NCI-H2196 (cell line): ENCODE data around the gene PARD3B.

Experiments
- DNase-seq: peaks from one replicate; lab custom pipeline; 2025; ENCODE audit not compliant: unreplicated experiment; lab: John Stamatoyannopoulos, UW

The PARD3B gene

DNA sequence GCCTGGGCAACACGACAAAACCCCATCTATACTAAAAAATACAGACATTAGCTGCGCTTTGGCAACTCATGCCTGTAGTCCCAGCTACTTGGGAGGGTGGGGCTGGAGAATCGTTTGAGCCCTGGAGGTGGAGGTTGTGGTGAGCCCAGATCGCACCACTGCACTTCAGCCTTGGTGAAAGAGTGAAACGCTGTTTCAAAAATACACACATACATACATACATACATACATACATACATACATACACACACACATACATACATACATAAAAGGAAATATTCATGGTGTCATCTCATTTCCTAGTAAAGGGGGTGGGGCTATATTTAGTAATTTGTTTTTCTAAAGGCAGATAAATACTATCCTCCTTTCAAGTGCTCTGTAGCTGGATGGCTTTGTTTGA is 205.1 kb downstream of the PARD3B start:
- no peak for DNase-seq

GRCh38 chr2:204751472-204751871 is 206.2 kb downstream of the PARD3B start:
- no peak for DNase-seq

GRCh38 chr2:204753841-204754240 is 208.6 kb downstream of the PARD3B start:
- no peak for DNase-seq

- DNase-seq = no peak
These were observed 209.6 kb downstream of the PARD3B start for GRCh38 chr2:204754898-204755297.

DNA sequence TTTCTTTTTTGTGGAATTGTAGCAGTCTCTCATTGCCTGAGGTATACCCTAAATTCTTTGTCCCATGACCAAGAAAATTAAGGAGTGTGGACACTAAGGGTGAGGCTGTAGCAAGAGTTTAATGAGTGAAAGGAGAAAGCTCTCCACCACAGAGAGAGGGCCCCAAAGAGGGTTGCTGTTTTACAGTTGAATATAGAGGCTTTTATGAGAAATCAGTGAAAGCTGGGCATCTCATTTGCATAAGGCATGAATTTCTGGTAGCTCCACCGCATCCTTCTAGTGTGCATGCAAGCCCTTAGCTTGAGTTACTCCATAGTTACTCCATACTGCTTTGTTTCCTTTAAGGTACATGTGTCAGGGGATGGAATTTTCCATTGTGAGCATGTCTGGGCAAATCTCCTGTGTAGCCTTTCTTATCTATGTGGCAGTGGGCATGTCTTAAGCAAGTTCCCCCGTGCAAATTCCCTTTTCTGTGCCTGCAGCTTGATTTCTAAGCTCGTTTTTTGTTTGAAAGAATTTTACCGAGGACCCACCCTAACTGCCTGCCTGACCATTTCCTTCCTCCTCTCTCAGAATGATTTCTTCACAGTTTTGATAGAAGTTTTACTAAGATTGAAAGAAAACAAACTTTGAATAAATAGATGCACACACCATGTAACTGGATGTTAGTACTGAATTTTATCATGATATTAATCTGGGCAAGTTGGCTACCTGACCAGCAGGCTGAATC is 218.9 kb downstream of the PARD3B start:
- no peak for DNase-seq

DNA sequence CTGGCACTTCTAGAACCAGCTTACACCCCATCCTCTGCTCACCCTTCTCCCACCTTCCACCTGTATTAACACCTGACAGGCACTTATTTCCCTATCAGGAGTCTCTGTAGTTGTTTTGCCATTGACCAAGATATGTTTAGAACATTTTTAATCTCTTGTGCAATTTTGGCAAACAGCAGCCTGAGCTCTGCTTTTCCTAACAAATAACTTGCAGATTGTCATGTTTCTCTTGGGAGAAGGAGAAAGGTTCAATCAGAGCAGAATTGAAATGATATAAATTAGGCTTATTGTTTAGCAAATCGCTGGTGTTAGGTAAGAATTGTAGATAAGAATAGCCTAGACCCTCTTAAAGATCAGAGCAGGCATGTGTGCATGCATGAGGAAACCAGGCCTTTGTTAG is 225.5 kb downstream of the PARD3B start:
- no peak for DNase-seq

DNA sequence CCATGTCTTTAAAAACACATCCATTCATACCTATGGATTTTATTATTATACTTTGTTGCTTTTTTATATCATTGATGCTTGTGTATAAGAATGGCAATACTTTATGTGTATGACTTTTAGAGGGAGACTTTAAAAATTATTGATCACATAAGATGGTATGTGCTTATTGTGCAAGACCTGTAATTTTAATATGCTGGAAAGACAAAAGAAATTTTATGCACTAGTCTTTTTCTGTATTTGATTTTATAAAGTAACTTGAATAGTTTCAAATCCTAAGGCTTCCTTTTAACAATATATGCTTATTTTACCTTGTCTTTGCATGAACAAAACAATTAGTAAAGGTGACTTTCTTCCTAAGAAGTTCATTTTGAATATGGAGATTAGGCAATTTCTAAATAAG is 226.4 kb downstream of the PARD3B start:
- no peak for DNase-seq

GRCh38 chr2:204772546-204772945 is 227.3 kb downstream of the PARD3B start:
- DNase-seq = no peak

DNA sequence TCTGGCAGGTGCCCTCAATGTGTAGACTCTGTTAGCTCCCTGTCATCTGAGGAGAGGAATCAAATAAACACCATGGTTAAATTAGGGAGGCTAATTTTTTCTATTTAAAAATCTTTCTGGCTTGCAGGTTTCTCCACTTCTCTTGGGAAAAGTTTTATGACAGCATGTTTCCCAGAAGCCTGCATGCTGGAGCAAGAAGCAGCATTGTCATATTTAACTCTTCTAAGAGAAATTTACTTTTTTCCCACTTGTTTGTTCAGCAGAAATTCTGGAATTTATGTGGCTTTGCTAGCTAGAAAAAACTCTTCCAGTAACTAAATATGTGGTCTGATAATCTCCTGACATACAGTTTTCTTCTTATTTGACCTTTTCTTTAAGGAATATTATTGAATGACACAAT is 230.5 kb downstream of the PARD3B start:
- no peak for DNase-seq

DNA sequence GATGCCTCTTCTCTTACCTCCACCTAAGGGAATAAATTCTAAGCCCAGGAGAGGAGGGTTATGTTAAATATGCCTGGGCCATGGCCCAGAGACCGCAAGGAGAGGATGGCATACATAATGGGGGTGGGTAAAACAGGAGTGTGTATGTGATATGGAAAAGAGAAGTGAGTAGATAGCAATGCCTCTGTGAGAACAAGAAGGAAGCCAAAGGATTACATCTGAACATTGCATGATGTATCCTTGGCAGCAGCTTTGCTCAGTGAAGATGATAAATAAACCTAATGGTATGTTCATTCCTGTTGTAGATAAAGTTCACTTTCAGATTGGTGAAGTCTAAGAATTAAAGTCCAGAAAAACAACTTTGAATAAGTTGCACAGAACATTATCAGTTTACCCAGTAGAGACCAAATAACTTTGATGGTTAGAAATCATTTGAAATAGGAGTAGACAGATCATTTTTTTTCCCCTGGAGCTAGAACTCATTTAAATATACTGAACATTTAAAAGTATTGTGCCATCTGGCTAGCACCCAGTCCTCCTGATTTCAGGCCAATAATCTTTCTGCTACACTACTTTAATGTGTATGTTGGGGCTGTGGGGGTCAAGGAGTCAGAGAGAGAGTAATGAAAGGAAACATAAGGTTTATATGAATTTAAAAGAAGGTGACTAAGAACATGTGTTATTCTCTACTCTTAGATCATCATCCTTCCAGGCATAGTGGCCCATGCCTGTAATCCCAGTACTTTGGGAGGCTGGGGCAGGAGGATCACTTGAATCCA is 231.7 kb downstream of the PARD3B start:
- no peak for DNase-seq

- no peak for DNase-seq
These were observed 234.5 kb downstream of the PARD3B start for GRCh38 chr2:204779771-204780170.

DNA sequence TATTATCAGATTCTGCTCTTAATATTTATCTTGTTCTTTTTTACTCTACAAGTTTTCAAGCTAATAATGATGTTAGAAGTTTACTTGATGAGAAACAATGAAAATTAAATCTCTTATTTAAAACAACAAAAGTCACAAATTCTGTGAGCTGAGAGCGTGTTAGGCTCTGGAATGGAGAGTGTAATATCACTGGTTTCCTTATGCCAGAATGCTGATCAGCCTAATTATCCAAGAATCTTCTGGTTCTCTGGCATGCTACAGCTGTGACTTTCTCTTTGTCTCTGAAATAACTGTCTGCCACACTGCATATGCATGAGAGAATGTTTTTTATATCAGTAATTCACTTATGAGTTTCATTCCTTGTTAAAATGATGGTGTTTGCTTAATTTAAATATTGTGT is 236.7 kb downstream of the PARD3B start:
- no peak for DNase-seq

DNA sequence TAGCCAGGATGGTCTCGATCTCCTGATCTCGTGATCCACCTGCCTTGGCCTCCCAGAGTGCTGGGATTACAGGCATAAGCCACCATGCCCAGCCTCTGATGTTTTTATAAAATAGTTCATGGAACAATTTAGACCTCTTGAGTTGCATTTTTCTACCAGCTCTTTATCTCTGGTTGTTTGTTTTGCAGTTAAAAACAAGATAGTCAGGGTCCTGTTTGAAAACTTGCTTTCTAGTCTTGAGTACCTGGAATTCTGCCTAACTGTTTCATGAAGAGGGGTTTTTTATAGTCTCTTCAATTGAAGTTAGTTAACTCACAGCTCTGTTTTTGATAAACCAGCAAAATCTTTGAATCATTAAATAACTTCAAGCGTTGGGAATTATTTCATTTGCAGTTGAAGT is 244.8 kb downstream of the PARD3B start:
- DNase-seq = no peak

GRCh38 chr2:204791230-204791629 is 246.0 kb downstream of the PARD3B start:
- DNase-seq = no peak

DNA sequence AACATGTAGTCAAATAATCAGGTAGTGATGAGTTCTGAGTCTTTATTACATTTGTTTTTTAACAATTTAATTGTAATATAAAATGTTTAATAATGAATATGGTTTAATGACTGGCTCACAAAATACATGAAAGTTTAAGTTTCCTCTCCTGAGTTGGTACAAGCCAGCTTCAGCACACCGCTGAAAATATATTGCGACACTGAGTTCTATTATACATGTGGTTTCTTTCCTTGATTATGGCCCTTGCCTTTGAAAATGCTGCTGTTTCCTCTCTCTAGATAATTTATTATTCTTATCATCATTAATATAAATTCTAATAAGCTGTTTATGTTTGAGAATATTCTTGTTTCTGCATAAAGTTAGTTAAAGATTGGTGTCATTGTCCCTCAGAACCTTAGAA is 249.3 kb downstream of the PARD3B start:
- no peak for DNase-seq

DNA sequence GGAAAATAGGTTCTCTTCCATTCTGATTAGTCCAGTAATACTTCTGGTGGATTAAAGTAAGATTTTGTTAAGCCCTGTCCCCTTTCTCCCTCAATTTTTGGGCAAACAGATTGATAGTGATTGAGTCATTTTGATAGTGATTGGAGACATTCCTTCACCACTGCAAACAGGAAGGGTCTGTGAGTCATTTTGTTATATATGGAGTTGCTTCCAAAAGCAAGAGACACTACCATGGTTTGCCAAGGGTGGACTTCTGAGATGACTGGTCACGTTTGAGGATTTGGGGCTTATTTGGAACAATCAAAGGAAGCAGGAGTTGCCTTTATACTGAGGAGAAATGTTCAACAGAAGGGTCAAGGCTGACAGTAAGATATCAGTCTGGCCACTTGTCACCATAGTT is 249.9 kb downstream of the PARD3B start:
- no peak for DNase-seq

- DNase-seq = no peak
These were observed 251.3 kb downstream of the PARD3B start for GRCh38 chr2:204796581-204796980.

DNA sequence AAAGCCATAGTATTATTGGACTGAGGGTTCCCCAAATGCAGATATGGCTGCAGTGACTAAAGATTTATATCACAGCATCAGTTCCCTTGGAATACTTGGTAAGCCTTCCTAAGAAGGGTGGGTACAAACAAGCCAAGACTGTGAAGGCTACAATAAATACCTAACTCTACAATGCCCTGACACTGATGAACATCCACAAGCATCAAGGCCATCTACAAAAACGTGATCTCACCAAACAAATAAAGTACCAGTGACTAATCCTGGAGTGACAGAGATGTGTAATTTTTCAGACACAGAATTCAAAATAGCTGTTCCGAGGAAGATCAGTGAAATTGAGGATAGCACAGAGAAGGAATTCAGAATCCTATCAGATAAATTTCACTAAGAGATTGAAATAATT is 254.5 kb downstream of the PARD3B start:
- DNase-seq = no peak

DNA sequence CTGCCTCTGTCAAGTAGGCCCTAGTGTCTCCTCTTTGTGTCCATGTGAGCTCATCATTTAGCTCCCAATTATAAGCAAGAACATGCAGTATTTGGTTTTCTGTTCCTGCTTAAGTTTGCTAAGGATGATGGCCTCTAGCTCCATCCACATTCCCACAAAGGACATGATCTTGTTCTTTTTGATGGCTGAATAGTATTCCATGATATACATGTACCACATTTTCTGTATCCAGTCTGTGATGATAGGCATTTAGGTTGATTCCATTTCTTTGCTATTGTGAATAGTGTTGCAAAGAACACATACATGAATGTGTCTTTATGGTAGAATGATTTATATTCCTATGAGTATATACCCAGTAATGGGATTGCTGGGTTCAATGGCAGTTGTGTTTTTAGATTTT is 263.2 kb downstream of the PARD3B start:
- no peak for DNase-seq

DNA sequence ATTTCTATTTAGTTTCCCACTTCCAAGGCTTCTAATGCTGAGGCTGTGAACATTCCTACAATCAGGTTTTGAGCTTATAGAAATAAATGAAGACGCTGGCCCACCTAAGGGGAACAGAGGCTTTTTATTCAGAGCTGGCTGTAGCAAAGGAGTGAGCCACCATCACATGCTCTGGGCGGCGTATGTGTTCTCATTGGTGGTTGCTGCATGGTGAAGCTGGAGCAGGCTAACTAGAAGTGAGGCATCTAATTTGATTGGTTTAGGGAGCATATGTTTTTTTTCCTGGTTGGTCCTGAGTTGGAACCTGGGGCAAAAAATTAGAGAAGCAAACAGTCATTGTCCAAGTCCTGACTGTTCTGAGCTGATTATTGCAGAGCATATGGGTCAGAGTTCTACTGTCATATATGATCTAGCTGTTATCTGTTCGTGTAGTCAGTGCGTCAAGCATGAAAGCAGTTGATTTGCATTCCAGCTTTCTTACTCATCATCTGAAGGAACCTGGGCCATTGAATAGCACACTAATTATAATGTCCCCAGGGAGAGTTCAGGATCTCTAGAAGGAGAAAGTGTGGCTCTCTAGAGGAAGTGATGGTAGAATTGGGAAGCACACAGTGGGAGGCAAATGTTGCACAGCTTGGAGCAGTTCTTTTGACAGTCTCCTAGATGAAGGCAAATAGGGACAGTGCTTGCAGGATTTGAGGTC is 279.6 kb downstream of the PARD3B start:
- no peak for DNase-seq

DNA sequence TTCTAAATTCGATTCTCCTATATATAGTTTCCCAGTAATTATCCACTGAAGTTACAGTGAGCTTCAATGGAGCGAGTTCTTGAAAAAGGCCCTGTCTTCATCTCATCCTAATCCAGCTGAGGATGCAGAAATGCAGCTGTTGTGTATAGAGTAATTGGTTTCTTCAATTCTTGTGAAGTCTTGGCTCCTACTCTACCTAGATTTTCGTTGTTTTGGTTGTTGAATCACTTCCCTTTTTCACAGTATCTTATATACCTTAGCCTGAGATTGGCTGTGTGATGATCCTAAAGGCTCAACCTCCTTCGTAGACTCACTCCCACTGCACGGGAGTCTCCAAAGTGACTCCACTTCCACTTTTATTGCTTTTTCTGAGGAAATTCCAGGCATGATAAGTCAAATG is 280.4 kb downstream of the PARD3B start:
- DNase-seq = no peak
